GM10847 (cell line): Measurements from ENCODE around the gene DLGAP1.

ENCODE experiments used
- POLR2A ChIP-seq: IDR thresholded peaks from 2 replicates; pipeline ENCODE4 v1.6.1; 2011; ENCODE audit not compliant: insufficient read length; ENCODE audit errors: extremely low read depth

Gene DLGAP1

GRCh38 chr18:4405965-4406364, 49.1 kb downstream of the DLGAP1 start:
- no peak for TF ChIP-seq POLR2A

GRCh38 chr18:4403836-4404235, 51.3 kb downstream of the DLGAP1 start:
- no peak for TF ChIP-seq POLR2A

GRCh38 chr18:4400911-4401310, 54.2 kb downstream of the DLGAP1 start:
- TF ChIP-seq POLR2A: no peak

GRCh38 chr18:4399929-4400328, 55.2 kb downstream of the DLGAP1 start:
- TF ChIP-seq POLR2A: no peak

GRCh38 chr18:4394700-4395099, 60.4 kb downstream of the DLGAP1 start:
- no peak for TF ChIP-seq POLR2A

GRCh38 chr18:4391859-4392258, 63.2 kb downstream of the DLGAP1 start:
- TF ChIP-seq POLR2A: no peak

- no peak for TF ChIP-seq POLR2A
These were observed 69.2 kb downstream of the DLGAP1 start for GRCh38 chr18:4385876-4386275.

GRCh38 chr18:4384932-4385331, 70.2 kb downstream of the DLGAP1 start:
- no peak for TF ChIP-seq POLR2A

GRCh38 chr18:4374564-4374963, 80.5 kb downstream of the DLGAP1 start:
- no peak for TF ChIP-seq POLR2A

- TF ChIP-seq POLR2A: no peak
These were observed 85.4 kb downstream of the DLGAP1 start for GRCh38 chr18:4369705-4370104.

- no peak for TF ChIP-seq POLR2A
These were observed 94.8 kb downstream of the DLGAP1 start for GRCh38 chr18:4360221-4360715.

GRCh38 chr18:4358618-4359017, 96.5 kb downstream of the DLGAP1 start:
- no peak for TF ChIP-seq POLR2A

- TF ChIP-seq POLR2A: no peak
These were observed 97.5 kb downstream of the DLGAP1 start for GRCh38 chr18:4357579-4357978.

- no peak for TF ChIP-seq POLR2A
These were observed 98.2 kb downstream of the DLGAP1 start for GRCh38 chr18:4356929-4357328.

GRCh38 chr18:4353853-4354418, 101.2 kb downstream of the DLGAP1 start:
- no peak for TF ChIP-seq POLR2A

GRCh38 chr18:4352746-4353551, 102.2 kb downstream of the DLGAP1 start:
- no peak for TF ChIP-seq POLR2A

- no peak for TF ChIP-seq POLR2A
These were observed 104.1 kb downstream of the DLGAP1 start for GRCh38 chr18:4351005-4351404.
